ENCODE data around the gene CNTNAP2.

CNTNAP2 gene

GRCh38 chr7:148135116-148135515, 2018.5 kb downstream of the CNTNAP2 start:
- DNase-seq = no peak

- DNase-seq = no peak
These were observed 2019.4 kb downstream of the CNTNAP2 start for GRCh38 chr7:148135997-148136396.

- DNase-seq = no peak
These were observed 2026.2 kb downstream of the CNTNAP2 start for GRCh38 chr7:148142660-148143248.

DNA sequence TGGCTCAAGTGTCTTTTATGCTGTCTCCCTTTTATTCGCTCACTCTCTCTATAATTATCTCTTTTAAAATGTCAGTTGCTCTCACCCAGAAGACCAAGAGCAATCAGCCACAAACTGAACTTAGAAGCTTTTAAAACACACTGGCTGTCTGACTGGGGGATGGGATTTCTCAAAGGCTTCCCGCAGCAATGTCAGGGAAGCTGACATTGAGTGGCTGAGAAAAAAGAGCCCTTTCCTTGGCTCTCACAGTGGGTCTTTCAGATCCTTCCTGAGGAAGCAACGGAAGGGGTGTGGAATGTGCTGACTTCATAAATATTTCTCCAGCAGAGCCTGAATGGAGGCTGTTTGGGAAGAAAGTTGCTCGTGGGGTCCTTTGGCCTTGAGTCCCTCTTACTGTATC, 2028.2 kb downstream of the CNTNAP2 start:
- DNase-seq = no peak

GRCh38 chr7:148146346-148146745, 2029.7 kb downstream of the CNTNAP2 start:
- DNase-seq = no peak

GRCh38 chr7:148147438-148147837, 2030.8 kb downstream of the CNTNAP2 start:
- no peak for DNase-seq

DNA sequence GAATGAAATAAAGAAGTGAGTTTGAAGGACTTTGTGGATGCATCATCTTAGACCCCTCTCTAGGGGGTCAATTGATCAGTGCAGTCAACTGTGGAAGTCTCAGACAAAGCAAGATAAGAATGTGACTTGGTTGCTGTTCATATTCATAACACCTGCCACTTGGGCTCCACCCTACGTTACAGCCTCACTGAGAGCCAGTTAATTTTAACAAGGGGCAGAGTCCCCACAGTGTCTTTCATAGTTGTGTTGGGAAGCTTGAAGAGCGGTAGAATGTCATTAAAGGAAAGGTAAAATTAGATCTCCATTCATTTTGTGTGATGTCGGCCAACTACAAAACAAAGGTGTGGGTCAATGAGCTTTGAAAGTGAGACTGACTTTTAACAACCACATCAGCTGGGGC, 2031.9 kb downstream of the CNTNAP2 start:
- no peak for DNase-seq

DNA sequence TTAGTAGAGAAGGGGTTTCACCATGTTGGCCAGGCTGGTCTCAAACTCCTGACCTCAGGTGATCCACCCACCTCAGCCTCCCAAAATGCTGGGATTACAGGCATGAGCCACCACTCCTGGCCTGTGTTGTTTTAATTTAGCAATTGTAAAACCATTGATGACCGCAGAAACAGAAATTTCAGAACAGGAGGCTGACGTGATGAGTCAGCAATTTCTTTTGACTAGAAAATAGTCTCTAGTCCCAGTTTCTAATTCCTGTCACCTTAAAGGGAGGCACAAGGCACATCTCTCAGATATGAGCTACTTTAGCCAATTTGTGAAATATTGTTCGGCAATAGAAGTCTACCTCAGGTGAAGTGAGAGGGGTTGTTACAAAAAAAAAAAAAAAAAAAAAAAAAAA, 2033.1 kb downstream of the CNTNAP2 start:
- no peak for DNase-seq

GRCh38 chr7:148151778-148152177, 2035.2 kb downstream of the CNTNAP2 start:
- no peak for DNase-seq

DNA sequence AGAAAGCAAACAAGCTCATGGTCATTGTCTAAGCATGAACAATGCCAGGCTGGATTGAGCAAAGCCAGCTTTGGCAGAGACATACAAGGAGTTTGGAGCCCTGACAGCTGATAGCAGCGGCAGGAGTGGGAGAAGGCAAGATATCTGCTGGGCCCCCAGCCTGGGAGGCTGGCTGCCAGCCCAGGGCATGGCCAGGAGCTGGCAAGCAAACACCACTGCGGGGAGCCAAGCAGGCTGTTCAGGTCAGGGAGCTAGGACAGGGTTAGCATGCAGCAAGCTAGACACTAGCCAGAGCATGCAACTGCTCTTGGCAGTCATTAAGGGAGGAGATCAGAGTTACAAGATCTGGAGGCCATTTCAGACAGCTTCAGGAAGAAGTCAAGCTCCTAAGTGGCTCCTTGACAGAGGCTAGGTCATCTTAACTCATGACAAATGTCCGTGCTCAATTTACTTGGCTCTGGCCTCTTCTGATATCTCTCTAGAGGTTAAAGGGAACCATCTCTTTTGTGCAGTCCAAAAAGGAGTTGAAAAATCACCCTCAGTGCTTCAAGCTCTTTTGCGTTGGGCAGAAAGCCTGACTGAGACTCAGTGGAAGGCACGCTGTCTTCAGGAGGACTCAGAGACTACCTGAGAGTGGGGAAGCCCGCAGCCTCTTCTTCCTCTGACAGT, 2037.1 kb downstream of the CNTNAP2 start:
- DNase-seq = no peak

GRCh38 chr7:148155000-148155399, 2038.4 kb downstream of the CNTNAP2 start:
- DNase-seq = no peak

DNA sequence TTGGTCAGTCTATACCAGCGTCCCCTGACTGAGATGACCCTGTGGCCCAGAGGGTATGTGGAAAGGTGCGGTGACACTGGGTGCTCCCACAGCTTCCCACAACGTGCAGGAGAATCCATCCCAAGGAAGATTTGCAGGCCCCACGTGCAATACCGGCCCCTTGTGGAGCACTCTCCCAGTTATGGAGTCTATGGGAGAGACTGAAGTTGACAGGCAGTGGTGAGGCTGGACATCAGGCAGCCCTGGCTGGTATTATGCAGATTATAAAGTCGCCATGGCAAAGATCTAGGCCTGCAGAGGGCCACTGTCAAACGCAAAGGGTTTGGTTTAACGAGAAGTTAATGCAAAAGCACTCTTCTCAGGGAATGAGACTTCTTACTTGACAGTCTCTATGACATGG, 2039.2 kb downstream of the CNTNAP2 start:
- DNase-seq = no peak

DNA sequence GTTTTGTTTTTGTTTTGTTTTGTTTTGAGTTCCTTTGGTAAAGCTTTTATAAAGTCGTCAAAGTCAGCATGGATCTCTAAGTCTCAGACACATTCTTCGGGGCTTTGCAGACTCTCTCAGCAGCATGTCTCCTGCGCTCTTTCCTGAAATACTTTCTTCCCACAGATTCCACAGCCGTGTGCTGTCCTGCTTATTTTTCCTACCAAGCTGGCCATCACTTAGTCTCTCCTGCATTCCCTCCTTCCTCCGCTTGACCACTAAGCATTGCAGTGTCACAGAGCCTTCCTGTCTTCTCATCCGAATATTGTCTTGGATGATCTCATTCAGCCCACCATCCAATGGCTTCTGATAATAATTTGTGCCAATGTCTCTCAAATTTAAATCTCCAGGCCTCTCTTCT, 2039.6 kb downstream of the CNTNAP2 start:
- DNase-seq = no peak

DNA sequence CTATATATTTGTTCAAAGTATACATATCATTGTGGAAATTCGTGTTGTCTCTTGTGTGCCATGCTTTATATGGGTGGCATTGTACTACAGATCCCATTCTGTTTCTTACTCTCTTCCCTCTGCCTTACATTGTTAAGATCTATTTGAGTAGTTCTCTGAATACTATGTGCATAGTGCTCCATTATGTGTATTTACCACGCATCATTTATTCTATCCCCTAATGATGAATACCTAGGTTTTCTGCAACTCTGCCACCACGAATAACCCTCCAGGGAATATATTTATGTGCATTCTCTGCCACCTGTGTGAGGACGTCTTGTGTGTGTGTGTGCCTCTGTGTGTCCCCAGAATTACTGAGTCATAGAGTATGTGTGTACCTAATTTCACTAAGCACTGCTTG, 2042.7 kb downstream of the CNTNAP2 start:
- no peak for DNase-seq

DNA sequence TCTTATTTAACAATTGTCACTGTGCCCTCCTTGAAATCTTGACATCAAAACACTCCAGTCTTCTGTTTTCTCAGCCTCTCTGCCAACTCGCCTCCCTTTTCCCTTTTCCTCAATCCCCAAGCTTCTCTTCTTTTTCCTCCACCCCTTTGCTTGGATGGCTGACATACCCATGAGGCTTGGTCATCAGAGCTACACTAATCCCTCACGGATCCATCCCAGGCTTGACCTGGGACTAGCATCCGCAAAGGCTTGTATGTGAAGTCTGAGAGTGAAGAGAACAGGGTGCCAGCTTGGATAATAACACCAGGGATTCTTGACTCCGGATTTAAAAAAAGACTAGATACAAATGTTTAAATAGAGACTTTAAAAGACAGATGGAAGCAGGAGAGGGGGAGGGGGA, 2045.2 kb downstream of the CNTNAP2 start:
- no peak for DNase-seq

DNA sequence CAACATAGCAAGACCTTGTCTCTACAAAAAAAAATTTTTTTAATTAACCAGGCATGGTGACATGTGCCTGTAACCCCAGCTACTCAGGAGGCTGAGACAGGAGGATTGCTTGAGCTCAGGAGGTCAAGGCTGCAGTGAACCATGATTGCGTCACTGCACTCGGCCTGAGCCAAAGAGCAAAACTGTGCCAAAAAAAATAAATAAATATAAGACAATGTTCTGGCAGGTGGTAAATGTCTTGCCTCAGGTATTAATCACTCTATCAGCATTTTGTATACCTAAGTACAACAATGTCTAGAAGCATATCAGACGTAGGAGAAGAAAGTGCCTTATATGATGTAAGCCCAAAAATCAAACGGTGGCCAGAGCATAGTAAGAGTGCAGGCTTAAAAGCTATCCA, 2046.2 kb downstream of the CNTNAP2 start:
- DNase-seq = no peak

DNA sequence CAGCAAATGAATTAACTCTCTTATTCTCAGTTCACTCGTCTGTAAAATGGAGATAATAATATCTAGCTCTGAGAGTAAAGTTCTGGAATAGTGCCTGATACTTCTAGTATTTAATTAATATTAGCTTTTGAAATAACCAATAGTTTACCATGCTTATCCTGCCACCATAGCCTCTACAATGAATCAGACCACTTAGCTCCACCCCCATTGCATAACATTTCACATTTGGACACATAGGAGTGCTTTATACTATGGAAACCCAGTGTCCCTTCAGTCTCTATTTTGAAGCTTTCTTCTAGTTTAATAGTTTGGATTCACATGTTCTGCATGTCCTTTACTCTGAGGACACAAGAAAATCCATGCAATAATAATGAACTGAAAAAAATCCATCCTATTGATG, 2046.6 kb downstream of the CNTNAP2 start:
- no peak for DNase-seq

- no peak for DNase-seq
These were observed 2056.3 kb downstream of the CNTNAP2 start for GRCh38 chr7:148172920-148173319.

GRCh38 chr7:148173369-148173768, 2056.8 kb downstream of the CNTNAP2 start:
- no peak for DNase-seq

DNA sequence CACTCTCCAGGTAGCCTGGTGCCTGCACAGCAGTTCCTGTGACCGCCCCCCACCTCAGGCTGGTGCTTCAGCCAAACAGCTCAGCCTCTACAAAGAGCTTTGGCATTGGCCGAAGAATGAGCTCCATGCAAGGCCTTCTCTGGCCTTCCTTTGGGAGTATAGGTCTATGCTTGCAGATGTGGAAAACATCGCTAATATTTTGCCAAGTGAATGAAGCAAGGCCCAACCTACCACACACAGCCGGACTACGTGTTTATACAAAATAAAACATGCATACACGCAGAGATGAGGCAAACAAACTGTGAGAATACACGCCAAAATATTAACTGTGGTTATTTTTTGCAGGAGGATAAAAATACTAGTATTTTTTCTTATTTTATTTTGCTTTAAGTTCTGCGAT, 2057.8 kb downstream of the CNTNAP2 start:
- DNase-seq = no peak

DNA sequence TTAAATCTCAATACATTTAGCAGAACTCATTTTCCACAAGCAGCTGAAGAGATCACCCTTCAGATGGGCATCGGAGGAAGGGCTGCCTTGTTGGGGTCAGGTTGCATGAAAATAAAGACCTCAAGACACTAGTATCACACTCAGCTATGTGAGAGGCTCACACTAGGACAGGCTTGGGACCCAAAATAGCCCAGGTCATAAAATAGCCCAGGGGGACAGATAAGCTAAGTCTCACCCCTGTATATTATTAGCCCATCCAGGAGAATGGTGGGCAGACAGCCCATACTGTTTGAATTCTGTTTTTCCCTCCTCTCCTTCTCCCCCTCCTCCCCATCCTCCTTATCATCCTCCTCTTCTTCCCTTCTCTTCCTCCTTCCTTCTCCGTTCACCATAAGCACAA, 2058.9 kb downstream of the CNTNAP2 start:
- no peak for DNase-seq

DNA sequence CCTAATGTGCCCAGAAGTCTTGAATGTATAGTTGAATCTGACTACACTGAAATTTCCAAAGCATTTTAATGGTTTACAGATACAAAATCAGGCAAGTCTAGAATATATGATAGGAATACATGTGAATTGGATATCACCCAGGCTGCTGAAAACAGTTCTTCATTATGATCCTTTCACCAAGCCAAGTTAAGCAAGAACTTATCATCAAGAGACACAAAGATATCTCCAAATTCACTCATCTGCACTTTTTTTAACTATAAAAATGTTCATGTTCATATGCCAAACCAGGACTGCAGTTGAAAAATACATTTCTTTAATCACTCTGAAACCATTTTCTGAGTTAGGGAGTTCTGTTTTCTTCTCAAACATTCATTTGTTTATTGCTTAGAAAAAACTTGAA, 2061.4 kb downstream of the CNTNAP2 start:
- DNase-seq = no peak

- DNase-seq = no peak
These were observed 2063.5 kb downstream of the CNTNAP2 start for GRCh38 chr7:148180075-148180474.

GRCh38 chr7:148182264-148182663, 2065.7 kb downstream of the CNTNAP2 start:
- no peak for DNase-seq

GRCh38 chr7:148185041-148185440, 2068.4 kb downstream of the CNTNAP2 start:
- no peak for DNase-seq
